ENCODE data around the gene PCNX2.

PCNX2 gene

DNA sequence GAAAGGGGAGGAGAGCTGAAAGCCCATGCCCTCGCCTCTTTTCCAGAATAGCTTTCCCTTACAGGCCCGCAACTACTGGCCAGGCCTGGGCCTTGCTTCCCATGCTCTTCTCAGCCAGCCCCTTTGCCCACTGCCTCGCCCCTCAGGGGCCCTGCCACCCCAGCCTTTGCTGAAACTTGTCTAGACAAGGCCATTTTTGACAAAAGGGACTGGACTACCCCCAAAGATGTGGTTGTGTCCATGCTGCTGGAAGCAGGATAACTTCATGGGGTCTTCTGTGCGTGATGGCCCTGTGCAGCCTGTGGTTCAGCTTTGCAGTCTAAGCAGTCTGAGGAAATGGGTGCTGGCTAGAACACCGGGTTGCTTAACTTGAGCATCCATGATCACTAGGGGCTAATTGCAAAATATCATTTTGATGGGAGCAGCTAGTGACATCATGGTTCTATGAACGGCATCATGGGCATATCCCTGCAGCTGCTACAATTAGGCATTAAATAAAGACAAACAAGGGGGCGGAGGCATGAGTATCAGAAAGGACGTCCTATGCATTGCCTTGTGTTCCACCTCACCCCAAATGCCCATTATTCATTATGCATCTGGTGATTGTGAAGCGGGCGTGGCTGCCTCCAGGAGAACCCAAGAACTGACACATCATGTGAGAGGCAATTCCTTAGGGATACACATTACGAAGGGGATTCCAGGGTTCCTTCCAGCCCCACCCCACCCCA is 308.3 kb downstream of the PCNX2 start:
- no peak overlapping the region for H3K9ac ChIP-seq (ENCODE audit: low read depth, low read length, poor library complexity, severe bottlenecking)
- H3K9me3 ChIP-seq (ENCODE audit: insufficient read depth, low read depth, low read length): no peaks in the 10 kb centered on the region
- no peak overlapping the region for H2AFZ ChIP-seq (ENCODE audit: low read length)
- H3F3A ChIP-seq (ENCODE audit: low read depth): no peaks in the 10 kb centered on the region
- no peak for TF ChIP-seq EZH2phosphoT487 (IDR thresholded peaks at IDR 0.05; ENCODE audit: borderline replicate concordance)
- TF ChIP-seq, protein P1, sequence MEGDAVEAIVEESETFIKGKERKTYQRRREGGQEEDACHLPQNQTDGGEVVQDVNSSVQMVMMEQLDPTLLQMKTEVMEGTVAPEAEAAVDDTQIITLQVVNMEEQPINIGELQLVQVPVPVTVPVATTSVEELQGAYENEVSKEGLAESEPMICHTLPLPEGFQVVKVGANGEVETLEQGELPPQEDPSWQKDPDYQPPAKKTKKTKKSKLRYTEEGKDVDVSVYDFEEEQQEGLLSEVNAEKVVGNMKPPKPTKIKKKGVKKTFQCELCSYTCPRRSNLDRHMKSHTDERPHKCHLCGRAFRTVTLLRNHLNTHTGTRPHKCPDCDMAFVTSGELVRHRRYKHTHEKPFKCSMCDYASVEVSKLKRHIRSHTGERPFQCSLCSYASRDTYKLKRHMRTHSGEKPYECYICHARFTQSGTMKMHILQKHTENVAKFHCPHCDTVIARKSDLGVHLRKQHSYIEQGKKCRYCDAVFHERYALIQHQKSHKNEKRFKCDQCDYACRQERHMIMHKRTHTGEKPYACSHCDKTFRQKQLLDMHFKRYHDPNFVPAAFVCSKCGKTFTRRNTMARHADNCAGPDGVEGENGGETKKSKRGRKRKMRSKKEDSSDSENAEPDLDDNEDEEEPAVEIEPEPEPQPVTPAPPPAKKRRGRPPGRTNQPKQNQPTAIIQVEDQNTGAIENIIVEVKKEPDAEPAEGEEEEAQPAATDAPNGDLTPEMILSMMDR (conservative IDR thresholded peaks at IDR 0.05; ENCODE audit: low read length): no peak
- no peaks in the 10 kb centered on the region for H3K36me3 ChIP-seq (ENCODE audit: insufficient read depth, low read length)
- no peak overlapping the region for H3K4me3 ChIP-seq (ENCODE audit: low read length, poor library complexity, severe bottlenecking)
- H3K9me2 ChIP-seq (replicated peaks; ENCODE audit: low read depth, low read length): no peaks in the 10 kb centered on the region
- H3K79me2 ChIP-seq (ENCODE audit: insufficient read depth, low read length): no peaks in the 10 kb centered on the region
- no peak overlapping the region for H3K4me2 ChIP-seq (ENCODE audit: low read depth, low read length, poor library complexity, severe bottlenecking)
- H3K4me1 ChIP-seq (ENCODE audit: insufficient read depth, low read length, poor library complexity, severe bottlenecking): peaks cover 10% of the 10 kb centered on the region
- no peaks in the 10 kb centered on the region for H3K27me3 ChIP-seq (ENCODE audit: insufficient read depth, low read length, poor library complexity, severe bottlenecking)
- H4K20me1 ChIP-seq (ENCODE audit: insufficient read depth, low read length, poor library complexity, severe bottlenecking): no peaks in the 10 kb centered on the region

DNA sequence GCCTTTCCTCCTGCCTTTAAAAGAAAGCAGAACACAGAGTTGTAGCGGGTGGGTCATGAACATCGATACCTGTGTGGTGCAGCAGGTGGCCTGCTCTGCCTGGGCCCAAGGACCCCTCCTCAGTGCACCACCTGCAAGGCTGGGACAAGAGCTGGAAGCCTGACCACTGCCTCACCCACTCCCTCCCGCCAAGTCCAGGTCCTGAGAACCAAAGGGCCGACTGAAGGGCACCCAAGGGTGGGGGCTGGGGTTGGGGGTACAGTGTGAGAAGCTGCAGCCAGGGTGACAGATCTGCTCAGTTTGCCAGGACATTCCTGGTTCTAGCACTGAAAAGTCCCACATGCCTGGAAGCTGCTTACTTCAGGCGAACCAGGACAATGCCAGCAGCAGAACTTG is 309.0 kb downstream of the PCNX2 start:
- Histone ChIP-seq H3K4me2 (ENCODE audit: low read depth, low read length, poor library complexity, severe bottlenecking) (no peak overlapping the region), H3F3A (ENCODE audit: low read depth) (no peaks in the 10 kb centered on the region), H2AFZ (ENCODE audit: low read length) (no peak overlapping the region), H3K4me3 (ENCODE audit: low read length, poor library complexity, severe bottlenecking) (no peak overlapping the region), H3K27me3 (ENCODE audit: insufficient read depth, low read length, poor library complexity, severe bottlenecking) (no peaks in the 10 kb centered on the region), H3K9ac (ENCODE audit: low read depth, low read length, poor library complexity, severe bottlenecking) (no peak overlapping the region), H4K20me1 (ENCODE audit: insufficient read depth, low read length, poor library complexity, severe bottlenecking) (no peaks in the 10 kb centered on the region), H3K4me1 (ENCODE audit: insufficient read depth, low read length, poor library complexity, severe bottlenecking) (peaks cover 10% of the 10 kb centered on the region), H3K79me2 (ENCODE audit: insufficient read depth, low read length) (no peaks in the 10 kb centered on the region), H3K9me3 (ENCODE audit: insufficient read depth, low read depth, low read length) (no peaks in the 10 kb centered on the region), H3K36me3 (ENCODE audit: insufficient read depth, low read length) (no peaks in the 10 kb centered on the region), H3K9me2 (replicated peaks; ENCODE audit: low read depth, low read length) (no peaks in the 10 kb centered on the region)
- no peak for TF ChIP-seq EZH2phosphoT487 (IDR thresholded peaks at IDR 0.05; ENCODE audit: borderline replicate concordance)
- TF ChIP-seq, protein P1 (conservative IDR thresholded peaks at IDR 0.05; ENCODE audit: low read length): no peak

DNA sequence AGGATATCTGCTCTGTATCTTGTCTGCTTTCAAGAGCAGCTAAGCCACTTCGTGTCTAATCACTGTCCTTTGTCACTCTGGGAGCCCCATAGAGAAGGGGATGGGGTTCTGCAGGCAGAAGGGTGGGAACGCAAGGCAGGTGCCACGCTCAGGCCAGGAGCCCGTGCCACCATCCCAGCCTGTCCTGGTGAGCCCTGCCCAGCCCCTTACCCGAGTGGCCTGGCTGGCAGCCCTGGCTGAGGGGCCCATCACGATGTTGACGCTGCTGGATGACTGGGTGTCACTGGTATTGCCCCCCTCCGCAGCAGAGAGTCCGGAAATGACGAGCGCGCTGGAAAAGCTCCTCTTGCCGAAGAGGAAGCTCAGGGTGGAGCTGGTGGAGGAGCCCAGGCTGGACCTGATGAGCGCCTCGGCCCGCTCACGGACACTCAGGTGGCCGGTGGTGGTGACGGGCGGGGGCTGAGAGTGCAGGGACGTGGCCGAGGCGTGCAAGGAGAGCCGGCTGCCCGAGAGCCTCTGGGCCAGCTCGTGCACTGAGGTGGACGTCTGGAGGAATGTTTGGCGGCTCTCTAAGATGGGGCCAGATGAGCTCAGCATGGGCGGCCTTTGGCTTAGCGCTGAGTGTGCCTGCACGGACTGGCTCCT is 309.5 kb downstream of the PCNX2 start:
- TF ChIP-seq, protein P1 (conservative IDR thresholded peaks at IDR 0.05; ENCODE audit: low read length): no peak
- no peak for TF ChIP-seq EZH2phosphoT487 (IDR thresholded peaks at IDR 0.05; ENCODE audit: borderline replicate concordance)
- H3K4me3 ChIP-seq (ENCODE audit: low read length, poor library complexity, severe bottlenecking): no peak overlapping the region
- H3K36me3 ChIP-seq (ENCODE audit: insufficient read depth, low read length): 0 out of 2 replicates have a peak, but pooled peaks cover 4% of the 10 kb centered on the region
- no peaks in the 10 kb centered on the region for H3K79me2 ChIP-seq (ENCODE audit: insufficient read depth, low read length)
- H3K27me3 ChIP-seq (ENCODE audit: insufficient read depth, low read length, poor library complexity, severe bottlenecking): no peaks in the 10 kb centered on the region
- no peak overlapping the region for H2AFZ ChIP-seq (ENCODE audit: low read length)
- no peaks in the 10 kb centered on the region for H3K9me3 ChIP-seq (ENCODE audit: insufficient read depth, low read depth, low read length)
- H3F3A ChIP-seq (ENCODE audit: low read depth): no peaks in the 10 kb centered on the region
- no peak overlapping the region for H3K9ac ChIP-seq (ENCODE audit: low read depth, low read length, poor library complexity, severe bottlenecking)
- peaks cover 10% of the 10 kb centered on the region for H3K4me1 ChIP-seq (ENCODE audit: insufficient read depth, low read length, poor library complexity, severe bottlenecking)
- no peaks in the 10 kb centered on the region for H4K20me1 ChIP-seq (ENCODE audit: insufficient read depth, low read length, poor library complexity, severe bottlenecking)
- H3K9me2 ChIP-seq (replicated peaks; ENCODE audit: low read depth, low read length): no peaks in the 10 kb centered on the region
- no peak overlapping the region for H3K4me2 ChIP-seq (ENCODE audit: low read depth, low read length, poor library complexity, severe bottlenecking)

Data from Loucy (cell line).